Activated CD4-positive, alpha-beta T cell treated with anti-CD3 and anti-CD28 coated beads, Interleukin-10, Interleukin-2, amounts not matched to agents 100 ng/mL and 50 ng/mL, durations not matched to agents 16 hours and 8 hours (primary cell): ENCODE data around the gene KRTAP9-2.
"Not testable (repeated sequence)": the region's sequence is repeated elsewhere in the genome, so short reads cannot be mapped to it uniquely, and the experiment has no call there.

ENCODE experiments used
- DNase-seq: peaks from one replicate; pipeline ENCODE4 v3.0.0-alpha.2; 2020

The KRTAP9-2 gene

GRCh38 chr17:41226598-41227095, at the start of gene KRTAP9-2:
Gene KRTAP9-2 (plus strand): TSS chr17:41226648. CDS start chr17:41226655, 7 bp downstream.
- not testable (repeated sequence) for DNase-seq

GRCh38 chr17:41176744-41177387, 49.6 kb upstream of the KRTAP9-2 start:
- DNase-seq: no peak

- no peak for DNase-seq
Measured at GRCh38 chr17:41177727-41178271, 48.6 kb upstream of the KRTAP9-2 start, which contains the start of gene KRTAP4-2. Gene KRTAP4-2 (minus strand): TSS chr17:41178221. CDS start chr17:41178164, 57 bp downstream.

- DNase-seq: no peak
Measured at GRCh38 chr17:41178341-41178740, 48.1 kb upstream of the KRTAP9-2 start.

GRCh38 chr17:41178843-41179616, 47.4 kb upstream of the KRTAP9-2 start:
- no peak for DNase-seq

- no peak for DNase-seq
Measured at GRCh38 chr17:41184480-41184961, 41.9 kb upstream of the KRTAP9-2 start, which contains the start of gene KRTAP4-1. Gene KRTAP4-1 (minus strand): TSS chr17:41184911. CDS start chr17:41184854, 57 bp downstream.

DNA sequence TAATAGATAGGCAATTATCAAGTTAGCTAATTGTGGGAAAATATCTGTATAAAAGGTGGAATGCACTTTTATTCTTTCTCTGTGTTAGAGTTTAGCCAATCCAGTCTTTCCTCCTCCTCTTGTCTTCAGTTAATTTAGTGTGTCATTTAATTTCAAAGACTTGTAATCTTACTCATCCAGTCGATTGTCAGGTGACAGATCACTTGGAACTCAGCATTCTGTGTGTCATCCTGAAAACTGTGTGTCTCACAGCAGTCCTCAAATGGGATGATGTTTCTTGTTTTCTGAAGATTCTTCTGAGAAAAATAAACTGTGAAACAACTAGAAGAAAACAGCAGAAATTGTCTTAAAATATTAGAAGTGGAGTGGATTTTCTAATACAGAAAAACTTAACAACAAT, 41.4 kb upstream of the KRTAP9-2 start:
- no peak for DNase-seq

DNA sequence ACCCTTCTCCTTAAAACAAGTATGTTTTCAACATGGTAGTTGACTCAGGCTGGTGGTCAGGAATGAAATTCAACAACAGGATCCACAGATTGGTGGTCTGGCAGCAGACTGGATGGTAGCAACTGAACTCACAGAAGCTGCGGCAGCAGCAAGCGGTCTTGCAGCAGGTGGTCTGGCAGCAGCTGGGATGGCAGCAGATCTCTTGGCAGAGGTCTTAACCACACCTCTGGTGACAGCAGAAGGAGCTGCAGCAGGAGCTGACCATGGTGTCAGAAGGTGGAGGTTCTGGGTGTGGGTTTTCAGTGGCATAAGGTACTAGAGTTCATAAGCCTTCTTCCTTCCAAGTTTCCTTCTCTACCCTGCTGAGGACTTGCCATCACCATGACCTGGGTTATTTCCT, 39.6 kb upstream of the KRTAP9-2 start:
- DNase-seq: no peak

DNA sequence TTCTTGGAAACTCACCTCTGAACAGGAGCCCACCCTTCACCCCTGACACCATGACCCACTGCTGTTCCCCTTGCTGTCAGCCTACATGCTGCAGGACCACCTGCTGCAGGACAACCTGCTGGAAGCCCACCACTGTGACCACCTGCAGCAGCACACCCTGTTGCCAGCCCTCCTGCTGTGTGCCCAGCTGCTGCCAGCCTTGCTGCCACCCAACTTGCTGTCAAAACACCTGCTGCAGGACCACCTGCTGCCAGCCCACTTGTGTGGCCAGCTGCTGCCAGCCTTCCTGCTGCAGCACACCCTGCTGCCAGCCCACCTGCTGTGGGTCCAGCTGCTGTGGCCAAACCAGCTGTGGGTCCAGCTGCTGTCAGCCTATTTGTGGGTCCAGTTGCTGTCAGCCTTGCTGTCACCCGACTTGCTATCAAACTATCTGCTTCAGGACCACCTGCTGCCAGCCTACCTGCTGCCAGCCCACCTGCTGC, 36.6 kb upstream of the KRTAP9-2 start, which contains the start of gene KRTAP9-1:
TSS of gene KRTAP9-1 (plus strand) at position 51 of the 482 bp plus-strand sequence. CDS start at position 51, 0 bp downstream.
- not testable (repeated sequence) for DNase-seq

- no peak for DNase-seq
Measured at GRCh38 chr17:41190328-41190727, 36.1 kb upstream of the KRTAP9-2 start.

DNA sequence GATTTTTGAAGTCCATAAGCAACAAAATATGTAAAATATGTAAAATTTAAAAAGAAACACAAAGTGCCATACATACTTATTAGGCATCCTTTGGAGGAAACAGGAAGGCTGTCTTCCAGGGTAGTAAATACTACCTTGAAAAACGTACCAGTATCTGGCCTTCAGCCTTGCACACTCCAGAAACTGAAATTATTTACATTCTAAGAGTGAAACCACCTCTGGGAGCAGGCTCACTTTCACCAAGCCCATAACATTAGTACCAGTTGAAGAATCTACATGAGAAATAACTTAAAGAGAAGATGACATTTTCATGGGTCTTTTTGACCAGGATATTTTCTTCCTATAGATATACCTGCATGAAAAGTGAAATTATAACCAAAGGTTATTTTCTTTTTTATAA, 30.4 kb upstream of the KRTAP9-2 start:
- no peak for DNase-seq

- no peak for DNase-seq
Measured at GRCh38 chr17:41199421-41200078, 26.9 kb upstream of the KRTAP9-2 start.

GRCh38 chr17:41211845-41212466, 14.5 kb upstream of the KRTAP9-2 start:
- peak; percentile 7 for DNase-seq

DNA sequence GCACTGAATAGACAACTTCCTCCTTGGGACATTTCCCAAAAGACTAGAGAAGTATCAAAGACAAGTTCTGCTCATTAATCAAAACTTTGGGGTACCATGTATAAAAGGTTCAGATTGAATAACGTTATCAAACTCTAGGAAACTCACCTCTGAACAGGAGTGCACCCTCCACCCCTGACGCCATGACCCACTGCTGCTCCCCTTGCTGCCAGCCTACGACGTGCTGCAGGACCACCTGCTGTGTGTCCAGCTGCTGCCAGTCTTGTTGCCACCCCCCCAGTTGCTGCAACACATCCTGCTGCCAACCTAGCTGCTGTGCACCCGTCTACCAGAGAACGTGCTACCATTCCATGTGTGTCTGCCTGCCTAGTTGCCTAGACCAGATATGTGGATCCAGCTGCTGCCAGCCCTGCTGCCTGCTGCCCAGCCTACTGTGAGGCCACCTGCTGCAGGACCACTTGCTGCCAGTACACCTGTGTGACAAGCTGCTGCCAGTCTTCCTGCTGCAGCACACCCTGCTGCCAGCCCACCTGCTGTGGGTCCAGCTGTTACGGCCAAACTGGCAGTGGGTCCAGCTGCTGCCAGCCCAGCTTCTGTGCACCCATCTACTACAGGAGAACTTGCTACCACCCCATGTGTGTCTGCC, 13.8 kb upstream of the KRTAP9-2 start:
- DNase-seq: no peak

DNA sequence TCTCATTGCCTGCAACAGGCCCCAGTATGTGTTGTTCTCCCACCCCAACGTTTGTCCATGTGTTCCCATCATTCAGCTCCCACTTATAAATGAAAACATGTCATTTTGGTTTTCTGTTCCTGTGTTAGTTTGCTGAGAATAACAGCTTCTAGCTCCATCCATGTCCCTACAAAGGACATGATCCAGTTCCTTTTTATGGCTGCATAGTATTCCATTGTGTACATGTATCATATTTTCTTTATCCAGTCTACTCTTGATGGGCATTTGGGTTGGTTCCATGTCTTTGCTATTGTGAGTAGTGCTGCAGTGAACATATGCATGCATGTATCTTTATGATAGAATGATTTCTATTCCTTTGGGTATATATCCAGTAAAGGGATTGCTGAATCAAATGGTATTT, 10.8 kb upstream of the KRTAP9-2 start:
- DNase-seq: no peak

GRCh38 chr17:41223821-41224220, 2.6 kb upstream of the KRTAP9-2 start:
- no peak for DNase-seq

DNA sequence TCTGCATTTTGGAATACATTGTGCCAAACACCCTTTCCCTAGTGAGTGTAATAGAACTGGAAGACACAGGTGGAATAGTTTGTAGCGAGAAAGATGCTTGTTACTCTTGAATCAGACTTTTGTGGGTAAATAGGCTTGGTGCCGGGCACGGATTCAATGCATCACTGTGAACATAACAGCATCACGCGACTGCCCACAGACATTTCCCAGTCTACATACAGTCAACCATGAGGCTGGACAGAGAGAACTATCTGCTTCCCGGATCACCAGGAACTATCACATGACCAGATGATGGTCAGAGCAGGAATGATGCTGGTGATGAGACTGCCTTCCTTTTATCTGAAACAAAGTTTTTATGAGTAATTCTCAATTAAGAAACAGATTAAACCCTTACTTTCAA, 397 bp upstream of the KRTAP9-2 start:
- DNase-seq: no peak

GRCh38 chr17:41230094-41230493, 3.6 kb downstream of the KRTAP9-2 start:
- no peak for DNase-seq

DNA sequence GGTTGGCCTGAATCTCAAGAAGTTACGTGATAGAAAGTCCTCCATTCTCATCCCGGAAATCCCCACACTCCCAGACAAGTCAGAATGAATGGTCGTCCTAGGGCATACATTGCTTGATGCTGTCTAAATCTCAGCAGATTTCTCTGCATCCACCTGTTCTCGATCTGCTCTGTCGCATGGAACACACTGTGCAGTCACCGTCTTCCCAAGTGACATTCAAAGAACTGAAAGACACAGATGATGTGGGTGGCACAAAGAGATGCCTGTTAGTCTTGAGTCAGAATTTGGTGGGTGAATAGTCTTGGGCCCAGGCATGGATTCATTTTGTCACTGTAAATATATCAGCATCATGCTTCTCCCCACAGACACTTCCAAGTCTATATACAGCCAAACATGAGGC, 5.3 kb downstream of the KRTAP9-2 start:
- DNase-seq: no peak

DNA sequence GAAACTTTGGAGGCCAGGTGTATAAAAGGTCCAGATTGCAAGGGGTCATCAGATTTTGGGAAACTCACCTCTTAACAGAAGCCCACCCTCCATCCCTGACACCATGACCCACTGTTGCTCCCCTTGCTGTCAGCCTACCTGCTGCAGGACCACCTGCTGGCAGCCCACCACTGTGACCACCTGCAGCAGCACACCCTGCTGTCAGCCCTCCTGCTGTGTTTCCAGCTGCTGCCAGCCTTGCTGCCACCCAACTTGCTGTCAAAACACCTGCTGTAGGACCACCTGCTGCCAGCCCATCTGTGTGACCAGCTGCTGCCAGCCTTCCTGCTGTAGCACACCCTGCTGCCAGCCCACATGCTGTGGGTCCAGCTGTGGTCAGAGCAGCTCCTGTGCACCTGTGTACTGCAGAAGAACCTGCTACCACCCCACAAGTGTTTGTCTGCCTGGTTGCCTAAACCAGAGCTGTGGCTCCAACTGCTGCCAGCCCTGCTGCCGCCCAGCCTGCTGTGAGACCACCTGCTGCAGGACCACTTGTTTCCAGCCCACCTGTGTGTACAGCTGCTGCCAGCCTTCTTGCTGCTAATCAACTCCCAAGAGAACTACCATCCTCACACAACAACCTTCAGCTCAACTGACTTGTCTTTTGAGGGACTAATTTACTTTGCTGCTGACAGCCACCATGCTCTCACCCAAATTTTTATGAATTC, 6.1 kb downstream of the KRTAP9-2 start, which contains the start of gene KRTAP9-3:
TSS of gene KRTAP9-3 (plus strand) at position 51 of the 707 bp plus-strand sequence. CDS start at position 104, 53 bp downstream.
- DNase-seq: not testable (repeated sequence)

- not testable (repeated sequence) for DNase-seq
Measured at GRCh38 chr17:41237116-41237515, 10.7 kb downstream of the KRTAP9-2 start.
